PC-3 (cell line): ENCODE data around the gene TNFSF15. TPM values are rescaled to one million over a fixed set of nuclear protein-coding genes. Genes with fewer than 3 reads are reported as not detected.

Source experiments
- ATAC-seq: fragments of 200-7000 bp; cut with Tn5 transposase; 2 replicates; pipeline ENCODE4 v1.9.1; 2020; ENCODE audit warnings: mild to moderate bottlenecking, moderate library complexity
- BruUV-seq: library from RNA; stranded (reverse); fragments of 400-500 nt; replicated peaks from 2 replicates; lab custom pipeline; 2021; lab: Mats Ljungman, UMichigan
- CTCF ChIA-PET: fragments of 300-600 bp; sonication (Branson Sonifier 250); formaldehyde crosslinking; loops from one replicate; lab custom pipeline; 2022; ENCODE audit warnings: antibody characterized with exemption; lab: Charles Lee
- POLR2A ChIA-PET: fragments of 300-600 bp; sonication (Branson Sonifier 250); formaldehyde crosslinking; loops from one replicate; lab custom pipeline; 2022; ENCODE audit warnings: antibody characterized with exemption; ENCODE audit not compliant: unreplicated experiment; lab: Charles Lee
- DNase-seq: peaks from one replicate; pipeline ENCODE4 v3.0.0-alpha.2; 2015
- H2AFZ ChIP-seq: fragments of 300-600 bp; sonication (generic); 2 replicates; pipeline ENCODE4 v1.6.0; 2016; ENCODE audit warnings: antibody characterized with exemption, low read length
- H3F3A ChIP-seq: fragments of 300-600 bp; sonication (generic); one replicate; pipeline ENCODE4 v1.6.0; 2017; ENCODE audit warnings: antibody characterized with exemption, low read length, control low read depth, mild to moderate bottlenecking; ENCODE audit not compliant: unreplicated experiment
- H3K27ac ChIP-seq: fragments of 300-600 bp; sonication (generic); 2 replicates; pipeline ENCODE4 v1.5.1; 2016; ENCODE audit warnings: mild to moderate bottlenecking, low read length
- H3K27me3 ChIP-seq: fragments of 300-600 bp; sonication (generic); 2 replicates; pipeline ENCODE4 v1.6.1; 2016; ENCODE audit warnings: low read length, mixed read lengths
- H3K36me3 ChIP-seq: fragments of 300-600 bp; sonication (generic); 2 replicates; pipeline ENCODE4 v1.6.1; 2016; ENCODE audit warnings: low read depth, mixed run types, low read length, mixed read lengths
- H3K4me1 ChIP-seq: fragments of 300-600 bp; sonication (generic); 2 replicates; pipeline ENCODE4 v1.5.1; 2016; ENCODE audit warnings: low read length; ENCODE audit not compliant: insufficient read depth
- H3K4me2 ChIP-seq: fragments of 300-600 bp; sonication (generic); 2 replicates; pipeline ENCODE4 v1.6.0; 2016; ENCODE audit warnings: low read length
- H3K4me3 ChIP-seq: fragments of 300-600 bp; sonication (generic); 2 replicates; pipeline ENCODE4 v1.5.1; 2016; ENCODE audit warnings: mild to moderate bottlenecking, low read length, mixed read lengths
- H3K79me2 ChIP-seq: fragments of 300-600 bp; sonication (generic); 2 replicates; pipeline ENCODE4 v1.6.1; 2017; ENCODE audit warnings: low read length, mixed read lengths
- H3K9ac ChIP-seq: fragments of 300-600 bp; sonication (generic); 2 replicates; pipeline ENCODE4 v1.6.0; 2016; ENCODE audit warnings: mild to moderate bottlenecking, low read length
- H3K9me2 ChIP-seq: fragments of 300-600 bp; sonication (generic); replicated peaks from 2 replicates; pipeline ENCODE4 v1.6.1; 2016; ENCODE audit warnings: mixed run types, low read length, mixed read lengths
- H3K9me3 ChIP-seq: fragments of 300-600 bp; sonication (generic); 2 replicates; pipeline ENCODE4 v1.6.1; 2016; ENCODE audit warnings: low read length, mixed read lengths
- H4K20me1 ChIP-seq: fragments of 300-600 bp; sonication (generic); 2 replicates; pipeline ENCODE4 v1.6.1; 2016; ENCODE audit warnings: low read length, mixed read lengths
- CTCF ChIP-seq: fragments of 300-600 bp; sonication (generic); conservative IDR thresholded peaks from 2 replicates; pipeline ENCODE4 v1.5.1; 2017; ENCODE audit warnings: antibody characterized with exemption, low read depth, mild to moderate bottlenecking, low read length
- EZH2 ChIP-seq: fragments of 300-600 bp; sonication (generic); IDR thresholded peaks from one replicate; pipeline ENCODE4 v1.6.1; 2017; ENCODE audit warnings: antibody characterized with exemption, mild to moderate bottlenecking, low read length; ENCODE audit not compliant: unreplicated experiment
- EZH2phosphoT487 ChIP-seq: fragments of 300-600 bp; sonication (generic); IDR thresholded peaks from 2 replicates; pipeline ENCODE4 v1.6.1; 2018; ENCODE audit warnings: mild to moderate bottlenecking, antibody characterized with exemption, low read length, borderline replicate concordance
- intact Hi-C: fragments of 100-400 bp; cut with micrococcal nuclease; formaldehyde crosslinking; loops from 2 replicates; pipeline ENCODE4 v1.9.0; 2023
- total RNA-seq: library from RNA; depleted of rRNA; stranded (reverse); fragments of >200 nt; gene quantifications from 2 replicates; pipeline ENCODE4 v1.2.3, GENCODE V29; 2014

TNFSF15 gene
- total RNA-seq, 1 experiment from 2014 or later = 2.2 TPM

- no peaks in the 10 kb centered on the region for H3K9me2 ChIP-seq
- H3K4me2 ChIP-seq = no peak overlapping the region
- H3F3A ChIP-seq = no peaks in the 10 kb centered on the region
- no peak overlapping the region for H3K27ac ChIP-seq
- H3K9ac ChIP-seq = no peak overlapping the region
- H2AFZ ChIP-seq = no peak overlapping the region
- ATAC-seq (no peak), DNase-seq (no peak)
- H3K36me3 ChIP-seq = no peaks in the 10 kb centered on the region
- CTCF ChIA-PET = no interaction called here
- H3K4me3 ChIP-seq = no peak overlapping the region
- no peaks in the 10 kb centered on the region for H3K4me1 ChIP-seq
- intact Hi-C loops = no loop called here
- TF ChIP-seq EZH2phosphoT487 (no peak), EZH2 (no peak), CTCF (no peak)
- no peaks in the 10 kb centered on the region for H3K27me3 ChIP-seq
- H3K9me3 ChIP-seq = no peaks in the 10 kb centered on the region
- H4K20me1 ChIP-seq = no peaks in the 10 kb centered on the region
- BruUV-seq = no TSS peak
- H3K79me2 ChIP-seq = no peaks in the 10 kb centered on the region
- POLR2A ChIA-PET = no interaction called here
Observed at GRCh38 chr9:114822708-114823107, 16.9 kb upstream of the TNFSF15 start.

GRCh38 chr9:114820776-114821501 lies 15.1 kb upstream of the TNFSF15 start:
- intact Hi-C loops = no loop called here
- no peak for TF ChIP-seq EZH2
- TF ChIP-seq CTCF = no peak
- no peak for TF ChIP-seq EZH2phosphoT487
- DNase-seq (no peak), ATAC-seq (no peak)
- Histone ChIP-seq H2AFZ (no peak overlapping the region), H3K4me2 (no peak overlapping the region), H3K4me3 (no peak overlapping the region), H3K36me3 (no peaks in the 10 kb centered on the region), H3K27ac (no peak overlapping the region), H3K4me1 (no peaks in the 10 kb centered on the region), H4K20me1 (no peaks in the 10 kb centered on the region), H3K27me3 (no peaks in the 10 kb centered on the region), H3K9me3 (no peaks in the 10 kb centered on the region), H3K9me2 (no peaks in the 10 kb centered on the region), H3K9ac (no peak overlapping the region), H3F3A (no peaks in the 10 kb centered on the region), H3K79me2 (no peaks in the 10 kb centered on the region)
- no TSS peak for BruUV-seq
- ChIA-PET CTCF (no interaction called here), POLR2A (no interaction called here)

- CTCF ChIA-PET = no interaction called here
- Histone ChIP-seq H3K9ac (no peak overlapping the region), H3K9me2 (no peaks in the 10 kb centered on the region), H3K4me1 (no peaks in the 10 kb centered on the region), H3K36me3 (no peaks in the 10 kb centered on the region), H3K9me3 (no peaks in the 10 kb centered on the region), H3K4me2 (no peak overlapping the region), H3K27ac (no peak overlapping the region), H4K20me1 (no peaks in the 10 kb centered on the region), H2AFZ (no peak overlapping the region), H3K79me2 (no peaks in the 10 kb centered on the region), H3K27me3 (no peaks in the 10 kb centered on the region), H3F3A (no peaks in the 10 kb centered on the region), H3K4me3 (no peak overlapping the region)
- POLR2A ChIA-PET = no interaction called here
- no peak for ATAC-seq
- DNase-seq = no peak
- no TSS peak for BruUV-seq
- intact Hi-C loops = no loop called here
- TF ChIP-seq CTCF = no peak
- TF ChIP-seq EZH2phosphoT487 = no peak
- no peak for TF ChIP-seq EZH2
Observed at GRCh38 chr9:114818178-114818577, 12.3 kb upstream of the TNFSF15 start.
